Parathyroid adenoma (tissue), 2 donors: Measurements from ENCODE around the gene KMT2C.
"Not testable (repeated sequence)": the region's sequence is repeated elsewhere in the genome, so short reads cannot be mapped to it uniquely, and the experiment has no call there.

Experiments
- H2AFZ ChIP-seq: fragments of 300-600 bp; sonication (generic); one replicate; pipeline ENCODE4 v1.7.0; 2017; ENCODE audit warnings: antibody characterized with exemption, mild to moderate bottlenecking
- H3K27ac ChIP-seq: fragments of 300-600 bp; sonication (generic); one replicate; pipeline ENCODE4 v1.7.0; 2017
- H3K27me3 ChIP-seq: fragments of 300-600 bp; sonication (generic); one replicate; pipeline ENCODE4 v1.7.0; 2017; ENCODE audit warnings: low read length; ENCODE audit not compliant: control insufficient read depth, insufficient read depth
- H3K36me3 ChIP-seq: fragments of 300-600 bp; sonication (generic); one replicate; pipeline ENCODE4 v1.7.0; 2017; ENCODE audit warnings: low read length; ENCODE audit not compliant: control insufficient read depth, insufficient read depth
- H3K4me1 ChIP-seq: fragments of 300-600 bp; sonication (generic); one replicate; pipeline ENCODE4 v1.7.0; 2017; ENCODE audit warnings: control low read depth
- H3K4me2 ChIP-seq: fragments of 300-600 bp; sonication (generic); one replicate; pipeline ENCODE4 v1.7.0; 2017; ENCODE audit warnings: low read length
- H3K4me3 ChIP-seq: fragments of 300-600 bp; sonication (generic); one replicate; pipeline ENCODE4 v1.7.0; 2017; ENCODE audit warnings: low read depth, low read length
- H3K79me2 ChIP-seq: fragments of 300-600 bp; sonication (generic); one replicate; pipeline ENCODE4 v1.7.0; 2017; ENCODE audit warnings: control low read depth
- H3K9ac ChIP-seq: fragments of 300-600 bp; sonication (generic); one replicate; pipeline ENCODE4 v1.7.0; 2017; ENCODE audit warnings: mild to moderate bottlenecking
- H3K9me3 ChIP-seq: fragments of 300-600 bp; sonication (generic); one replicate; pipeline ENCODE4 v1.7.0; 2017; ENCODE audit warnings: low read length; ENCODE audit not compliant: control insufficient read depth
- TF ChIP-seq, protein P1 (sequence below): fragments of 300-600 bp; sonication (generic); IDR thresholded peaks from one replicate; pipeline ENCODE4 v1.7.0; 2017; ENCODE audit warnings: antibody characterized with exemption, mild to moderate bottlenecking
- donor health status: primary hyperparathyroidism.

Gene KMT2C

GRCh38 chr7:152414779-152415178, 21.0 kb downstream of the KMT2C start:
- no peak overlapping the region for H3K27ac ChIP-seq
- H3K9ac ChIP-seq, result no peak overlapping the region
- H2AFZ ChIP-seq, result no peak overlapping the region
- H3K79me2 ChIP-seq, result peaks cover 57% of the 10 kb centered on the region
- H3K4me2 ChIP-seq, result no peak overlapping the region
- no peaks in the 10 kb centered on the region for H3K4me1 ChIP-seq
- H3K36me3 ChIP-seq, result no peaks in the 10 kb centered on the region
- no peak overlapping the region for H3K4me3 ChIP-seq
- no peaks in the 10 kb centered on the region for H3K27me3 ChIP-seq
- no peaks in the 10 kb centered on the region for H3K9me3 ChIP-seq
- TF ChIP-seq, protein P1, sequence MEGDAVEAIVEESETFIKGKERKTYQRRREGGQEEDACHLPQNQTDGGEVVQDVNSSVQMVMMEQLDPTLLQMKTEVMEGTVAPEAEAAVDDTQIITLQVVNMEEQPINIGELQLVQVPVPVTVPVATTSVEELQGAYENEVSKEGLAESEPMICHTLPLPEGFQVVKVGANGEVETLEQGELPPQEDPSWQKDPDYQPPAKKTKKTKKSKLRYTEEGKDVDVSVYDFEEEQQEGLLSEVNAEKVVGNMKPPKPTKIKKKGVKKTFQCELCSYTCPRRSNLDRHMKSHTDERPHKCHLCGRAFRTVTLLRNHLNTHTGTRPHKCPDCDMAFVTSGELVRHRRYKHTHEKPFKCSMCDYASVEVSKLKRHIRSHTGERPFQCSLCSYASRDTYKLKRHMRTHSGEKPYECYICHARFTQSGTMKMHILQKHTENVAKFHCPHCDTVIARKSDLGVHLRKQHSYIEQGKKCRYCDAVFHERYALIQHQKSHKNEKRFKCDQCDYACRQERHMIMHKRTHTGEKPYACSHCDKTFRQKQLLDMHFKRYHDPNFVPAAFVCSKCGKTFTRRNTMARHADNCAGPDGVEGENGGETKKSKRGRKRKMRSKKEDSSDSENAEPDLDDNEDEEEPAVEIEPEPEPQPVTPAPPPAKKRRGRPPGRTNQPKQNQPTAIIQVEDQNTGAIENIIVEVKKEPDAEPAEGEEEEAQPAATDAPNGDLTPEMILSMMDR, result no peak

DNA sequence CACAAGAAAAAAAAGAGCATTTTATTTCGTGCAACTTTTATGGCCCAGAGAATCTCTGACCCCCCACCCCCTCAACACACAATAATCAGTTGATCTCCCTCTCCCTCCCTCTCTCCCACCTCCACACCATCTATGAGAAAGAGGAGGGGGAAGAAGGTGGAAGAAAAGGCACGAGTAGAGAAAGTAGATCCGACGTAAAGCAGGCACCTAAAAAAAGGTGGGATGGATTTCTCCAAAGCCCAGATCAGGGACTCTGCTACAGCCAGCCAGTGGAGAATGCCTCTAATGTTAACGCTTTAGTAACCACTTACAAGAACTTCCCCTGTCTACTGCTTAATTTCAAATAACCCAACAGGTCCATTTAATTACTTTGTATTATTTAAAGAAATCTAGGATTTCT, 24.4 kb downstream of the KMT2C start:
- no peak overlapping the region for H3K9ac ChIP-seq
- no peaks in the 10 kb centered on the region for H3K4me1 ChIP-seq
- H3K4me2 ChIP-seq, result no peak overlapping the region
- H3K27me3 ChIP-seq, result no peaks in the 10 kb centered on the region
- peaks cover 43% of the 10 kb centered on the region for H3K79me2 ChIP-seq
- H3K9me3 ChIP-seq, result no peaks in the 10 kb centered on the region
- no peak overlapping the region for H2AFZ ChIP-seq
- H3K27ac ChIP-seq, result no peak overlapping the region
- no peak overlapping the region for H3K4me3 ChIP-seq
- TF ChIP-seq, protein P1, result no peak
- no peaks in the 10 kb centered on the region for H3K36me3 ChIP-seq

DNA sequence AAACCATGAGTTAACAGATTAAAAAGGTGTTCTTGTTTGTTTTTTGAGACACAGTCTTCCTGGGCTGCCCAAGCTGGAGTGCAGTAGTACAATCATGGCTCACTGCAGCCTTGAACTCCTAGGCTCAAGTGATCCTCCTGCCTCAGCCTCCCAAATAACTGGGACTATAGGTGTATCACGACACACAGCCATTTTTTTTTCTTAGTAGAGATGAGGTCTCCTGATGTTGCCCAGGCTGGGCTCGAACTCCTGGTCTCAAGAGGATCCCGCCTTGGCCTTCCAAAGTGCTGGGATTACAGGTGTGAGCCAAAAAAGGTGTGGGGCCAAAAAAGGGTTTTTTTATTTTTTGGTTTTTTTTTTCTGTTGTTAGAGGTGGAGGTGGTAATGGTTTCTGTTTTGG, 29.3 kb downstream of the KMT2C start:
- H3K27ac ChIP-seq, result no peak overlapping the region
- H3K4me3 ChIP-seq, result no peak overlapping the region
- no peaks in the 10 kb centered on the region for H3K36me3 ChIP-seq
- no peaks in the 10 kb centered on the region for H3K9me3 ChIP-seq
- no peak overlapping the region for H2AFZ ChIP-seq
- TF ChIP-seq, protein P1, result no peak
- H3K4me2 ChIP-seq, result no peak overlapping the region
- H3K79me2 ChIP-seq, result peaks cover 53% of the 10 kb centered on the region
- no peaks in the 10 kb centered on the region for H3K27me3 ChIP-seq
- no peak overlapping the region for H3K9ac ChIP-seq
- H3K4me1 ChIP-seq, result no peaks in the 10 kb centered on the region

GRCh38 chr7:152406030-152406429, 29.8 kb downstream of the KMT2C start:
- H2AFZ ChIP-seq, H3K27me3 ChIP-seq, H3K4me2 ChIP-seq, H3K9me3 ChIP-seq, H3K9ac ChIP-seq, H3K36me3 ChIP-seq, H3K27ac ChIP-seq, H3K4me3 ChIP-seq, H3K4me1 ChIP-seq: not testable (repeated sequence)
- H3K79me2 ChIP-seq, result peaks cover 55% of the 10 kb centered on the region

DNA sequence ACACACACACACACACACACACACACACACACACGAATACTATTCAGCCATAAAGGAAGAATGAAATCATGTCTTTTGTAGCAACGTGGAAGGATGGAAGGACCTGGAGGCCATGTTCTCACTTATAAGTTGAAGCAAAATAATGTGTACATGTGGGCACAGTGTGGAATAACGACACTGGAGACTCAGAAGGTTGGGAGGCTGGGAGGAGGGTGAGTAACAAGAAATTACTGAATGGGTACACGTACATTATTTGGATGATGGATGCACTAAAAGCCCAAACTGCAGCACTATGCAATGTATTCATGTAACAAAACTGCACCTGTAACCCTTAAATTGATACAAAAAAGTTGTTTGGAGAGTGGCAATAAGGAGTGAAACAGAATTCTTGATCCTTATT, 32.1 kb downstream of the KMT2C start:
- Histone ChIP-seq H3K4me3 (no peak overlapping the region), H2AFZ (no peak overlapping the region)

More for the DNA sequence above, 32.1 kb downstream of the KMT2C start:
- Histone ChIP-seq H3K9me3 (no peaks in the 10 kb centered on the region), H3K9ac (no peak overlapping the region), H3K27ac (no peak overlapping the region), H3K4me2 (no peak overlapping the region), H3K36me3 (no peaks in the 10 kb centered on the region), H3K27me3 (no peaks in the 10 kb centered on the region), H3K79me2 (peaks cover 63% of the 10 kb centered on the region), H3K4me1 (no peaks in the 10 kb centered on the region)
- TF ChIP-seq, protein P1, result no peak
